Mucosa of descending colon (tissue), 3 donors: Measurements from ENCODE around the gene PDS5B. TPM values are rescaled to one million over a fixed set of nuclear protein-coding genes. Genes with fewer than 3 reads are reported as not detected.

Source experiments
- ATAC-seq: fragments of 200-7000 bp; cut with Tn5 transposase; one replicate; pipeline ENCODE4 v1.9.1; 2020; ENCODE audit warnings: mild to moderate bottlenecking, moderate library complexity
- DNase-seq, 3 donors: peaks; one replicate each; pipeline ENCODE4 v3.0.0-alpha.2; 2020
- H3K36me3 ChIP-seq: fragments of 200-600 bp; one replicate; pipeline ENCODE4 v1.8.0; 2021; ENCODE audit warnings: low read depth, mild to moderate bottlenecking
- H3K4me1 ChIP-seq: fragments of 200-600 bp; one replicate; pipeline ENCODE4 v1.8.0; 2021; ENCODE audit warnings: low read depth, mild to moderate bottlenecking
- H3K4me3 ChIP-seq: fragments of 200-600 bp; one replicate; pipeline ENCODE4 v1.8.0; 2021; ENCODE audit warnings: mild to moderate bottlenecking
- H3K9me3 ChIP-seq: fragments of 200-600 bp; one replicate; pipeline ENCODE4 v1.8.0; 2021; ENCODE audit warnings: mild to moderate bottlenecking
- CTCF ChIP-seq: fragments of 200-600 bp; IDR thresholded peaks from one replicate; pipeline ENCODE4 v1.8.0; 2022; ENCODE audit warnings: antibody characterized with exemption, mild to moderate bottlenecking
- intact Hi-C, 2 donors: fragments of 100-400 bp; cut with DNase I in 1 of 2; cut with micrococcal nuclease in 1 of 2; formaldehyde crosslinking; loops; one replicate each; pipeline versions ENCODE4 v1.11.0 to v1.11.1; 2022; cut with DNase I, micrococcal nuclease
- total RNA-seq, 3 donors: library from RNA; stranded (reverse); fragmentation: NEBNext Ultra II Directional in 2 of 3; extraction: Animal tissue kit (Norgen Biotek cat#: 25700) in 2 of 3; gene quantifications; one replicate each; pipeline versions ENCODE4 v1.2.1 to v1.2.4, GENCODE V29; 2021 to 2023
- donor health status: DM: no; HTN: no; CAD: no; lungs with moderate emphysema.
- donor health status: DM: no; HTN: no; CAD: no.
- donor health status: DM: no; HTN: yes; CAD: no.

PDS5B gene
- total RNA-seq, 3 donors from 2014 or later = 25.2 to 66.7 (median 27.5) TPM

DNA sequence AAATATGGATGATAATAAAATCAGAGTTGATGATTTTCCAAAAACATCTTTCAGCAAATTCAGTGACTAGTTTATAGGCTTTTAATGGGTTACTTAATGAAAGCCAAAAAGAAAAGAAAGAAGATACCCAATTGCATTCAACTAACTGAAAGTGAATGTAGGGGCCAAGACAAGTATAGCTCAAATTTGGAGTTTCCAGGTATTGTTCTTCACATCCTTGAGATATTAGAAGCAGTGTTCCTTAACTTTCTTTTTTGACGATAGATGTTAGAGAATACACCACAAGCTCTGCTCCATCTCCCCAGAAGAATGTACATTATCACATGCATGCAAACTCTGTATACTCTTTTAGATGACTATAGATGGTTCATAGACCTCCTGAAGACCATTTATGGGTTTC is 43.6 kb downstream of the PDS5B start:
- no peaks in the 10 kb centered on the region for H3K4me1 ChIP-seq
- TF ChIP-seq CTCF = no peak
- no peaks in the 10 kb centered on the region for H3K9me3 ChIP-seq
- DNase-seq = no peak
- intact Hi-C loops = no loop called here
- no peaks in the 10 kb centered on the region for H3K36me3 ChIP-seq
- ATAC-seq = no peak
- H3K4me3 ChIP-seq = no peak overlapping the region

GRCh38 chr13:32632343-32632909 is 46.2 kb downstream of the PDS5B start:
- no peaks in the 10 kb centered on the region for H3K36me3 ChIP-seq
- no peaks in the 10 kb centered on the region for H3K4me1 ChIP-seq
- no peak for TF ChIP-seq CTCF
- H3K4me3 ChIP-seq = no peak overlapping the region
- intact Hi-C loops = no loop called here
- no peak for ATAC-seq
- no peaks in the 10 kb centered on the region for H3K9me3 ChIP-seq
- DNase-seq = no peak

DNA sequence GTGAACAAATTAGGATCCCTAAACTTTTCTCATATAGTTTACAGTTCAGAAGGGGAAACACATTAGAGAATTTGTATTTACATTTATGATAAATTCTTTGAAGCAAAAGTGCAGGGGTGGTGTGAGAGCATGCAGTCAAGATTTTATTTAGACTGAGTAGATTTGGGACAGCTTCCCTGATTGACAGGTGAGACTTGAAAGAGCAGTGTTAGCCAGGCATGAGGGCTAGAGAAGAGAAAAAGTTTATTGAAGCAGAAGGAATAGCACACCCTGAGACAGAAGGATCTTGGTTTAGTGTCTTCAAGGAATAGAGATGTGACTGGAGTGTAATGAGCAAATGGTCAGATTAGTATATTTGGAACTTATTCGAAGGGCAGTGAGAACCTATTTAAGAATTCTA is 50.5 kb downstream of the PDS5B start:
- intact Hi-C loops = loop anchor here in 1 of 2 donors (5.0 kb wide), 1 partner anchor 49 kb away; the partner anchor contains the start of gene PDS5B
- ATAC-seq (no peak), DNase-seq (no peak)
- Histone ChIP-seq H3K36me3 (no peaks in the 10 kb centered on the region), H3K9me3 (no peaks in the 10 kb centered on the region), H3K4me1 (no peaks in the 10 kb centered on the region), H3K4me3 (no peak overlapping the region)
- TF ChIP-seq CTCF = no peak

DNA sequence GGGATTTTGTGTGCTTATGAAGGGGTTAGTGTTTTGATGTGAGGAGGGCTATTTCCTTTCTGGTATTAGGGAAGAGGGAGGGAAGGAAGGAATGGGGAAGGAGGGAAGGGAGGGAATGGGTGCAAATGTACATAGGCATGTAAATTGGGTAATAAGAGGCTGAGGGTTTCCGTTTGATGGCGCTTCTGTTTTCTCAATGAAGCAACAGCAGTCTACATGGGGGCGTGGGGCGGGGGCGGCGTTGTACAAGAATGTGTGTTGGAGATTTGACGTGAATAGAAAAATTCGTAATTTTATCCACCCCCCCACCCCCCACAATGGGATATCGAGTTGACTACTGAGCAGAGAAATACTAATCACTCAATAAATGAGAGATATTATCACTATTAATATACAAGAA is 52.5 kb downstream of the PDS5B start:
- no peak for ATAC-seq
- Histone ChIP-seq H3K4me1 (peaks cover 3% of the 10 kb centered on the region), H3K36me3 (no peaks in the 10 kb centered on the region), H3K4me3 (no peak overlapping the region), H3K9me3 (no peaks in the 10 kb centered on the region)
- intact Hi-C loops = loop anchor here (2.0 to 5.0 kb wide), 2 partner anchors 50 to 51 kb away; partner anchors contain the start of gene PDS5B (in 1 of the 2)
- no peak for DNase-seq
- no peak for TF ChIP-seq CTCF

DNA sequence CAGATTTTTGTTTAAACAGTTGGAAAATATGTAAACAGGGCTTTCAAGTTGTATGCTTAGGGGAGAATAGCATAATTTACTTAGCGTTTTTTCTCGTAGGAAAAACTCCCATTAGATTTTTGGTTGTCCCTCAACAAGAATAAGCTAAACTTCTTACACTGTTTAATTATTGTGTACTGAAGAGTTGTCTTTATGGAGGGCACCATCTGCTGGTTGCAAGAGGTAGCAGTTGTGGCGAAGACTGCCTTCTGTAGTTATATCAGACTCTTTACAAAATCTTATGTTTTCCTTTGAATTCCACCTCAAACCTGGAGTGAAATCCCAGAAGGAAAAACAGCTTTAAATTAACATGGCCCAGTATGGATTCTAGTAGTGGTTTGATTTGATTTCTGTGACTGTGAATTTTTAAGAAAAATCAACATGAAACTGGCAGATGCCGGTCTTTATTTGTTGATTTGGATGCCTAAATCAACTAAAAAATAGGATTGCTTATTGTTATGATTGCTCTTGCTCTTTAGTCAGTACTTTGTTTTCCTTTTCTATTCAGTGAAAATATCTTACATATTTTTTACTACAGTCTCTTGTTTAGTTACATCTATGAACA is 53.4 kb downstream of the PDS5B start:
- no peaks in the 10 kb centered on the region for H3K36me3 ChIP-seq
- DNase-seq = peak in 2 of 3 donors; percentile 39 to 81
- peaks cover 8% of the 10 kb centered on the region for H3K4me1 ChIP-seq
- intact Hi-C loops = loop anchor here (2.0 to 5.0 kb wide), 2 partner anchors 51 to 52 kb away; partner anchors contain the start of gene PDS5B (in 1 of the 2)
- no peak overlapping the region for H3K4me3 ChIP-seq
- H3K9me3 ChIP-seq = no peaks in the 10 kb centered on the region
- peak; percentile 85 for ATAC-seq
- TF ChIP-seq CTCF = peak; percentile 64
